ENCODE results near the gene GOLGA8J. TPM values are rescaled to one million over a fixed set of nuclear protein-coding genes. Genes with fewer than 3 reads are reported as not detected.
A peak's percentile ranks its signal among the peaks of the same experiment; 100 is the strongest.
"Not testable (repeated sequence)": the region's sequence is repeated elsewhere in the genome, so short reads cannot be mapped to it uniquely, and the experiment has no call there.

Gene GOLGA8J
- polyA plus RNA-seq, 12 donors: 0.15 to 2.4 (median 0.57) TPM; not detected in 2

DNA sequence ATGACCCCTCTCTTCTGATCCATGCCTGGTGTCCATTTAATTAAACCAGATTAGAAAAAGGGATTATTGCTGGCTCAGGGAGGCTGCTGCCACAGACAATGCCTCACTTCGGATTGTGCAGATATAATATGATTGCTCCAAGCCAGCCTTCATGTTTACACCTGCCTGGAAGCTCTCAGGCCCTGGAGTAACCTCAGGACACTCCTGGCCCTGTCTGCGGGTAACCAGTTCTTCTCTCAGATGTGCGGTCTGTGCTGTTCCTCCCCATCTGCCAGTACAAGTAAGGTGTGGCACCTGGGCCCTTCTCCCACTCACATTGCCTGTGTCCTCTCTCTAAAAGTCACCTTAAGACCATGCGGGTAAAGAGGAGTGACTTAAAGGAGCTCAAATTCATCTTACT, 8.8 kb upstream of the GOLGA8J start:
- no peak for DNase-seq

DNA sequence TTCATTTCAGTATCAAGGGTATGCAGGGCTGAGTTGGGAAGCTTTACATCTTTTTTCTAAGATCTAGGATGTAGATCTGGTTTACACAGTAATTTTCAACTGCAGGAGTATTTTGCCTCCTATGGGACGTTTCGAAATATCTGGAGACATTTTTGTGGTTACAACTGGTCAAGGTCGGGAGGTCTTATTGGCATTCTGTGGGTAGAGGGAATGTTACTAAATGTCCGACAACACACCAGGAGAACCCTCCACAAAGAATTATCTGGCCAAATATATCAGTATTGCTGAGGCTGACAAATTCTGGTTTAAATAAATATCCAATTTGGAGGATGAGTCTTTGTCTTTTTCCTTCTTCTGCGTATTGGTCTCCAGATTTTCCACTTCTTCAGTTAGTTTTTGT, 1.9 kb upstream of the GOLGA8J start:
- not testable (repeated sequence) for DNase-seq

DNA sequence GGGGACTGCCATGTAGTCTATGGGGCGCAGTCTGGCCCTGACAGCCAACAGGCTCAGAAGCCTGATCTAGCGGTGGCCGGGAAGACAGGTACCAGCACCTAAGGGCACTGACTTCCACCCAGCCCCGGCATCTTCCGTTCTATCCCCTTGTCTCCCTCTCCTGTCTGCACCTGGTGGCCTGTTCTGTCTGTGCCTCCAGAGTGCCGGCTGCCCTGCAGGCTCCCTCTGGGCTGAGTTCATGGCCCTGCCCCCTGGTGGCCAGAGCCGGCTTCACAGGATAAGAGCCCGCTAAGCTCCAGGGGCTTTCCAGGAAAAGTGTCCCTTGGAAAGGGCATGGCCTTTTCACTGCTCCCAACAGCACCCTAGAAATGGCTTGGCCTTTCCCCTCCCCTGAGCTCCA, 15.1 kb downstream of the GOLGA8J start:
- DNase-seq: not testable (repeated sequence)

DNA sequence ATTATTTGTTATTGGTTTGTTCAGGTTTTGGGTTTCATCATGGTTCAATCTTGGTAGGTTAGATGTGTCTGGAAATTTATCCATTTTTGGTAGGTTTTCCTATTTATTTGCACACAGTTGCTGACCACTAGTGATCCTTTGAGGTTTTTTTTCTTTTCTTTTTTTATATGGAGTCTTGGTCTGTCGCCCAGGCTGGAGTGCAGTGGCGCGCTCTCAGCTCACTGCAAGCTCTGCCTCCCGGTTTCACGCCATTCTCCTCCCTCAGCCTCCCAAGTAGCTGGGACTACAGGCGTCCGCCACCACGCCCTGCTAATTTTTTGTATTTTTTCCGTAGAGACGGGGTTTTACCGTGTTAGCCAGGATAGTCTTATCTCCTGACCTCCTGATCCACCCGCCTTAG, 20.1 kb downstream of the GOLGA8J start:
- not testable (repeated sequence) for DNase-seq

DNA sequence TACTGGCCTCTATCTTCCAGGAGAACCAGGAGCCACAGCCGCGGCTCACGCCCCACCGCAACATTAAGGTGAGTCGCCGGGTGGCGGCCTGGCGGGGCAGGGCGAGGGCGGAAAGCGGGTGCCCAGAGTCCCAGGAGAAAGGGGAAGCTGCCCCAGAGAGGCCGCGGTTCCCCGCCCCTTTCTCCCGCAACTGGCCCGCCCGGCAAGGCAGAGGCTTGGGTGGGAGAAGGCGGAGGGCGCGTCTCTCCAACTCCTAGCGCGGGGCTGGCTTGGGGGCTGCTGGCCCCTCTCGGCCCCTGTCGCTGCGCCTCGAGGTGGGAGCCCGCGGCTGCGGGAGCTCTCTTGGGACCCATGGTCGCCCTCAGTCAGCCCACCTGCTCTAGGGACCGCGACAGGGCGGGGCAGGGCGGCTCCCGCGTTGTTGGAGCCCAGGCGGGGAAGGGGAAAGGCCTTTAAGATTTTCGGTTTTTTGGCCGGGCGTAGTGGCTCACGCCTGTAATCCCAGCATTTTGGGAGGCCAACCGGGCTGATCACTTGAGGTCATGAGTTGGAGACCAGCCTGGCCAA, 21.3 kb downstream of the GOLGA8J start:
- DNase-seq: not testable (repeated sequence)

DNA sequence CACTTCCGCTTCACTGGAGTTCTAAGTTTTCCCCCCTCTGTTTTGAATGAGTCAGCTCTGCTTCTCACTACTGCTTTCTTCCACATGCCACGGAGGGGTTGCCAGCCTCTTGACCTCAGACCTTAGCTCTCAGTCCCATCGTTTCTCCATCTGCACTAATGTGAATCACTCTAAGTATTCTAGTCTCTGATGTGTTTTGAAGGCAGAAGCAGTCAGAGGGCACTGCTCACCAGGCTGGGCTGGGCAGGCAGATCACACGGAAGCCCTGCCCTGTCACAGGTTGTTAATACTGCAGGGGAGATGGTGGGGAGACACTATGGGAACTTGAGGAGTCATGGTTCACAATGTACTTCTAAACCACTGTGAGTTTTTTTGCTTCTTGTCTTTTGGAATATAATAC, 27.8 kb downstream of the GOLGA8J start:
- DNase-seq: not testable (repeated sequence)

DNA sequence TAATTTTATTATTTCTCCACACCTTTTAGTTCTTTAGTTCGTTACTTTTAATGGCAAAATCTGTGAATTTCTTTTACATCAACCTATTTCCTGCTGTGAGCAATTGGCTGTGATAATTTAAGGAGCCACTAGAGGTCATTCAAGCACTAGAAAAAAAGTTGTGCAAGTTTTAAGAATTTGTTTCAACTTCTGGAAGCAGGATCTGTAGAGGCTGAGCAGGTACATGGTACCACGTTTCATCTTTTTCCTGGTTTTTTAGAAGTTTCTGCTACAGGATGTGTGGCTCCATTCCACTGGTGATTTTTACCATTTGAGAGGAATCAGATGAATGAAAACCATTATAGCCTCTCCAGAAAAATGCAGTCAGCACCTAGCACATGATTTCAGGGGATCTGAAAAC, 47.3 kb downstream of the GOLGA8J start:
- peak; percentile 0 for DNase-seq

DNA sequence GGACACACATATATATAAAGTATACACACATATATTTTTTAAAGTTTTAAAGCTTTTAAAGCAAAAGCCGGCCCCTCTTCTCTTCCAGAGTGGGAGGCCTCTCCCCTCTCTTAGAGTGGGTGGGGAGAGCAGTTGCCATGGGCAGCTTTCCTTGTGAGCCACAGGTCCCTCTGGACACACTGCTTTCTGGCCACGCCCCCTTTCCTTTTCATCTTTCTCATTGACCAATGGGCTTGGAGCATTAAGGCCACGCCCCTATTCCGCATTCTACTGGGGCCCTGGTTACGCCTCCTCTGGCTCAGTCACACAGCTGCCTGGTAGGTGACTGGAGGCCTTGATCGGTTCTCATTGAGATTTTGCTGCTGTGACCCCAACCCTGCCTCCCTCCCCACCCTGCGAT, 52.0 kb downstream of the GOLGA8J start, which contains the start of gene GOLGA8T:
TSS of gene GOLGA8T (plus strand) at position 301 of the 400 bp plus-strand sequence. CDS start at position 399, 98 bp downstream.
- not testable (repeated sequence) for DNase-seq

Other genes starting within 250 kb of the GOLGA8J start
- gene GOLGA8T, start 52.1 kb downstream of the GOLGA8J start, polyA plus RNA-seq (ENCODE audit: insufficient read length in 12 of 12): under 1 TPM in 2 of 12 donors, not detected in 10; 0.57 to 0.80 TPM

Measured in muscle of arm (tissue), 12 donors.